Stomach (tissue), 9 donors: Measurements from ENCODE around the gene HNRNPLL. TPM values are rescaled to one million over a fixed set of nuclear protein-coding genes. Genes with fewer than 3 reads are reported as not detected.
A peak's percentile ranks its signal among the peaks of the same experiment; 100 is the strongest.

Experiments used
- DNase-seq, 2 donors: peaks; one replicate each; pipeline versions ENCODE4 v3.0.0 to v3.0.0-alpha.2; 2013 to 2019
- H3K27ac ChIP-seq, 5 donors: fragments of 200-600 bp in 4 of 5; sonication (generic) in 4 of 5; one replicate each; pipeline ENCODE4 v1.5.1; 2013 to 2019; ENCODE audit warnings: mild to moderate bottlenecking in 1 of 5, moderate library complexity in 1 of 5
- H3K27me3 ChIP-seq, 3 donors: fragments of 200-600 bp; sonication (generic); one replicate each; pipeline ENCODE4 v1.5.1; 2017 to 2019; ENCODE audit warnings: mixed run types in 1 of 3
- H3K36me3 ChIP-seq, 4 donors: fragments of 200-600 bp; sonication (generic); 1 replicate in 3 of 4; 2 replicates in 1 of 4; pipeline ENCODE4 v1.5.1; 2016 to 2019
- H3K4me1 ChIP-seq, 4 donors: fragments of 200-600 bp; sonication (generic); one replicate each; pipeline ENCODE4 v1.5.1; 2016 to 2019
- H3K4me3 ChIP-seq, 4 donors: fragments of 200-600 bp; sonication (generic) in 3 of 4; one replicate each; pipeline ENCODE4 v1.5.1; 2016 to 2019; ENCODE audit warnings: mild to moderate bottlenecking in 1 of 4
- H3K9me3 ChIP-seq, 4 donors: fragments of 200-600 bp; sonication (generic); one replicate each; pipeline ENCODE4 v1.5.1; 2016 to 2019
- CTCF ChIP-seq, 7 experiments: fragments of 450-650 bp in 4 of 7; fragments of 200-600 bp in 3 of 7; sonication (generic) in 3 of 7; IDR thresholded peaks; one replicate each; pipeline ENCODE4 v1.5.1; 2016 to 2019; ENCODE audit warnings: antibody characterized with exemption in 7 of 7, control low read depth in 2 of 7, mild to moderate bottlenecking in 1 of 7
- EP300 ChIP-seq: sonication (generic); formaldehyde crosslinking; IDR thresholded peaks from one replicate; pipeline ENCODE4 v1.6.1; 2017; ENCODE audit warnings: antibody characterized with exemption
- POLR2A ChIP-seq, 4 donors: fragments of 450-650 bp; IDR thresholded peaks; one replicate each; pipeline ENCODE4 v1.6.1; 2016; ENCODE audit warnings: antibody characterized with exemption in 4 of 4, control low read depth in 2 of 4, mild to moderate bottlenecking in 1 of 4, moderate library complexity in 1 of 4
- POLR2AphosphoS5 ChIP-seq, 3 donors: sonication (generic); formaldehyde crosslinking; IDR thresholded peaks; one replicate each; pipeline ENCODE4 v1.6.1; 2016; ENCODE audit warnings: antibody characterized with exemption in 3 of 3
- WGBS, 5 donors: extraction: QIAGEN DNeasy Blood & Tissue Kit in 3 of 5; methylation state at CpG; one replicate each; pipeline versions ENCODE4 v1.1.5 to v1.1.7; 2013 to 2018; 5-methylcytosine and 5-hydroxymethylcytosine counted together
- intact Hi-C: fragments of 100-400 bp; cut with DNase I; formaldehyde crosslinking; loops from one replicate; pipeline ENCODE4 v1.15.1; 2023; ENCODE audit warnings: low total_unique reads
- polyA plus RNA-seq, 3 donors: library from polyadenylated mRNA; stranded (reverse); fragments of 200-250 nt; gene quantifications; one replicate each; pipeline ENCODE4 v1.2.3, GENCODE V29; 2013
- total RNA-seq, 5 donors: library from RNA; depleted of rRNA; stranded (reverse); fragments of >200 nt; gene quantifications; one replicate each; pipeline versions ENCODE4 v1.1.0 to v1.2.3, GENCODE V29; 2014 to 2016
- donor health status: healthy with polysubstance abuse.
- donor health status: Bipolar disorder and iron deficiency.
- donor health status: healthy.

Gene HNRNPLL
- total and polyA plus RNA-seq, 8 donors: 12.2 to 97.9 (median 25.7) TPM

- no peak for DNase-seq
- H3K27me3 ChIP-seq: no peaks in the 10 kb centered on the region
- H3K4me1 ChIP-seq: peaks cover 0 to 6% (median 0%) of the 10 kb centered on the region in 4 donors
- H3K27ac ChIP-seq: no peak overlapping the region
- intact Hi-C loops: no loop called here
- H3K36me3 ChIP-seq: no peaks in the 10 kb centered on the region
- TF ChIP-seq EP300: no peak
- TF ChIP-seq POLR2A (IDR thresholded peaks at IDR 0.05): no peak
- no peak for TF ChIP-seq CTCF (IDR thresholded peaks at IDR 0.05)
- no peak for TF ChIP-seq POLR2AphosphoS5 (IDR thresholded peaks at IDR 0.05)
- WGBS, 5 donors: 68 to 83% (median 71%) methylated on average over 2 of the region's 2 CpGs
- H3K4me3 ChIP-seq: no peak overlapping the region
- no peaks in the 10 kb centered on the region for H3K9me3 ChIP-seq
Measured at GRCh38 chr2:38631976-38632375, 29.2 kb upstream of the HNRNPLL start.

- H3K27me3 ChIP-seq: no peaks in the 10 kb centered on the region
- intact Hi-C loops: no loop called here
- DNase-seq: no peak
- H3K36me3 ChIP-seq: no peaks in the 10 kb centered on the region
- WGBS, 5 donors: 86 to 100% (median 94%) methylated on average over 1 of the region's 1 CpG
- H3K4me1 ChIP-seq: peaks cover 0 to 6% (median 5%) of the 10 kb centered on the region in 4 donors
- H3K9me3 ChIP-seq: no peaks in the 10 kb centered on the region
- no peak overlapping the region for H3K4me3 ChIP-seq
- TF ChIP-seq CTCF (IDR thresholded peaks at IDR 0.05) (no peak), EP300 (no peak), POLR2A (IDR thresholded peaks at IDR 0.05) (no peak), POLR2AphosphoS5 (IDR thresholded peaks at IDR 0.05) (no peak)
- H3K27ac ChIP-seq: no peak overlapping the region
Measured at GRCh38 chr2:38629684-38630083, 27.0 kb upstream of the HNRNPLL start.

- Histone ChIP-seq H3K36me3 (no peaks in the 10 kb centered on the region), H3K9me3 (no peaks in the 10 kb centered on the region), H3K27ac (peak overlapping the region in 1 of 5 donors; percentile 8), H3K27me3 (no peaks in the 10 kb centered on the region), H3K4me3 (no peak overlapping the region), H3K4me1 (peaks cover 5 to 6% (median 6%) of the 10 kb centered on the region in 4 donors)
- 38 to 62% (median 47%) methylated on average over 4 of the region's 4 CpGs for WGBS, 5 donors
- peak in 1 of 2 donors; percentile 38 for DNase-seq
- TF ChIP-seq POLR2A (IDR thresholded peaks at IDR 0.05) (no peak), POLR2AphosphoS5 (IDR thresholded peaks at IDR 0.05) (no peak), CTCF (IDR thresholded peaks at IDR 0.05) (no peak), EP300 (no peak)
- intact Hi-C loops: no loop called here
Measured at GRCh38 chr2:38627391-38627790, 24.7 kb upstream of the HNRNPLL start.

- Histone ChIP-seq H3K4me1 (peaks cover 5 to 7% (median 6%) of the 10 kb centered on the region in 4 donors), H3K27ac (no peak overlapping the region), H3K27me3 (no peaks in the 10 kb centered on the region), H3K36me3 (no peaks in the 10 kb centered on the region), H3K4me3 (no peak overlapping the region), H3K9me3 (no peaks in the 10 kb centered on the region)
- 55 to 77% (median 67%) methylated on average over 6 to 7 of the region's 7 CpGs for WGBS, 5 donors
- intact Hi-C loops: no loop called here
- peak in 1 of 2 donors; percentile 42 for DNase-seq
- TF ChIP-seq EP300 (no peak), CTCF (IDR thresholded peaks at IDR 0.05) (no peak), POLR2AphosphoS5 (IDR thresholded peaks at IDR 0.05) (no peak), POLR2A (IDR thresholded peaks at IDR 0.05) (no peak)
Measured at GRCh38 chr2:38626326-38627035, 23.8 kb upstream of the HNRNPLL start.
